MM.1S (cell line): Measurements from ENCODE around the gene HIF1AN.

Source experiments
- DNase-seq: peaks from one replicate; pipeline ENCODE4 v3.0.0-alpha.2; 2015
- H2AFZ ChIP-seq: fragments of 300-600 bp; sonication (generic); 2 replicates; pipeline ENCODE4 v1.6.0; 2016; ENCODE audit warnings: antibody characterized with exemption, low read length
- H3F3A ChIP-seq: fragments of 300-600 bp; sonication (generic); 2 replicates; pipeline ENCODE4 v1.6.1; 2016; ENCODE audit warnings: mild to moderate bottlenecking, antibody characterized with exemption, low read length, moderate library complexity, mixed read lengths; ENCODE audit not compliant: insufficient read depth
- H3K27ac ChIP-seq: fragments of 300-600 bp; sonication (generic); 2 replicates; pipeline ENCODE4 v1.5.1; 2016; ENCODE audit warnings: mild to moderate bottlenecking, low read length
- H3K27me3 ChIP-seq: fragments of 300-600 bp; sonication (generic); replicated peaks from 2 replicates; pipeline ENCODE4 v1.6.0; 2016; ENCODE audit warnings: low read length; ENCODE audit not compliant: insufficient read depth
- H3K36me3 ChIP-seq: fragments of 300-600 bp; sonication (generic); replicated peaks from 2 replicates; pipeline ENCODE4 v1.6.1; 2016; ENCODE audit warnings: mild to moderate bottlenecking, low read length, mixed read lengths; ENCODE audit not compliant: insufficient read depth
- H3K4me1 ChIP-seq: fragments of 300-600 bp; sonication (generic); 2 replicates; pipeline ENCODE4 v1.6.1; 2016; ENCODE audit warnings: low read length, mixed read lengths
- H3K4me2 ChIP-seq: fragments of 300-600 bp; sonication (generic); 2 replicates; pipeline ENCODE4 v1.6.0; 2016; ENCODE audit warnings: low read depth, low read length
- H3K4me3 ChIP-seq: fragments of 300-600 bp; sonication (generic); 2 replicates; pipeline ENCODE4 v1.5.1; 2016; ENCODE audit warnings: low read length, mixed read lengths
- H3K79me2 ChIP-seq: fragments of 300-600 bp; sonication (generic); 2 replicates; pipeline ENCODE4 v1.6.1; 2016; ENCODE audit warnings: mixed run types, low read length, mixed read lengths
- H3K9ac ChIP-seq: fragments of 300-600 bp; sonication (generic); 2 replicates; pipeline ENCODE4 v1.6.1; 2016; ENCODE audit warnings: low read length, mixed read lengths
- H3K9me2 ChIP-seq: fragments of 300-600 bp; sonication (generic); replicated peaks from 2 replicates; pipeline ENCODE4 v1.6.1; 2016; ENCODE audit warnings: mild to moderate bottlenecking, low read length, mixed read lengths; ENCODE audit not compliant: insufficient read depth
- H3K9me3 ChIP-seq: fragments of 300-600 bp; sonication (generic); replicated peaks from 2 replicates; pipeline ENCODE4 v1.6.1; 2016; ENCODE audit warnings: mild to moderate bottlenecking, low read length, mixed read lengths; ENCODE audit not compliant: insufficient read depth
- H4K20me1 ChIP-seq: fragments of 300-600 bp; sonication (generic); 2 replicates; pipeline ENCODE4 v1.6.1; 2016; ENCODE audit warnings: mild to moderate bottlenecking, low read length, moderate library complexity, mixed read lengths; ENCODE audit not compliant: insufficient read depth
- CTCF ChIP-seq: fragments of 300-600 bp; sonication (generic); IDR thresholded peaks from 2 replicates; pipeline ENCODE4 v1.5.1; 2016; ENCODE audit warnings: antibody characterized with exemption, low read length, mixed read lengths
- EZH2 ChIP-seq: fragments of 300-600 bp; sonication (generic); optimal IDR thresholded peaks from 2 replicates; pipeline ENCODE3; 2017; ENCODE audit warnings: low read depth, mild to moderate bottlenecking, antibody characterized with exemption, low read length, mixed read lengths
- EZH2phosphoT487 ChIP-seq: fragments of 300-600 bp; sonication (generic); IDR thresholded peaks from 2 replicates; pipeline ENCODE4 v1.6.1; 2018; ENCODE audit warnings: antibody characterized with exemption, low read length

HIF1AN gene

GRCh38 chr10:100518761-100519241 is 16.9 kb upstream of the HIF1AN start:
- no peaks in the 10 kb centered on the region for H3K27me3 ChIP-seq
- H3K36me3 ChIP-seq = no peaks in the 10 kb centered on the region
- peaks cover 7% of the 10 kb centered on the region; the same call in 1 of the 2 replicates for H3K4me1 ChIP-seq
- H3K9me3 ChIP-seq = no peaks in the 10 kb centered on the region
- no peak overlapping the region for H2AFZ ChIP-seq
- H3K27ac ChIP-seq = no peak overlapping the region
- H3K9me2 ChIP-seq = no peaks in the 10 kb centered on the region
- no peak overlapping the region for H3K4me3 ChIP-seq
- 0 out of 2 replicates have a peak, but pooled peaks cover 4% of the 10 kb centered on the region for H3F3A ChIP-seq
- H3K9ac ChIP-seq = no peak overlapping the region
- DNase-seq = peak; percentile 52
- H4K20me1 ChIP-seq = no peaks in the 10 kb centered on the region
- no peak overlapping the region for H3K4me2 ChIP-seq
- no peaks in the 10 kb centered on the region for H3K79me2 ChIP-seq
- TF ChIP-seq CTCF = peak; percentile 78
- TF ChIP-seq EZH2 = no peak

- Histone ChIP-seq H3F3A (0 out of 2 replicates have a peak, but pooled peaks cover 4% of the 10 kb centered on the region), H3K9ac (no peak within 1 kb of the TSS), H3K4me3 (no peak within 1 kb of the TSS), H4K20me1 (no peaks in the 10 kb centered on the region), H3K4me2 (no peak within 1 kb of the TSS), H3K79me2 (no peaks in the 10 kb centered on the region), H3K27me3 (no peaks in the 10 kb centered on the region), H3K9me2 (no peaks in the 10 kb centered on the region), H3K9me3 (no peaks in the 10 kb centered on the region), H3K4me1 (peaks cover 7% of the 10 kb centered on the region; the same call in 1 of the 2 replicates), H3K36me3 (no peaks in the 10 kb centered on the region), H2AFZ (no peak within 1 kb of the TSS), H3K27ac (no peak within 1 kb of the TSS)
- no peak for TF ChIP-seq EZH2
- no peak for TF ChIP-seq CTCF
- no peak for TF ChIP-seq EZH2phosphoT487
- DNase-seq = no peak
Observed at GRCh38 chr10:100519311-100520051, 16.3 kb upstream of the HIF1AN start, which contains the start of gene SEC31B. SEC31B (minus strand) TSS chr10:100519861; CDS start chr10:100516952, 2,909 bp downstream.

DNA sequence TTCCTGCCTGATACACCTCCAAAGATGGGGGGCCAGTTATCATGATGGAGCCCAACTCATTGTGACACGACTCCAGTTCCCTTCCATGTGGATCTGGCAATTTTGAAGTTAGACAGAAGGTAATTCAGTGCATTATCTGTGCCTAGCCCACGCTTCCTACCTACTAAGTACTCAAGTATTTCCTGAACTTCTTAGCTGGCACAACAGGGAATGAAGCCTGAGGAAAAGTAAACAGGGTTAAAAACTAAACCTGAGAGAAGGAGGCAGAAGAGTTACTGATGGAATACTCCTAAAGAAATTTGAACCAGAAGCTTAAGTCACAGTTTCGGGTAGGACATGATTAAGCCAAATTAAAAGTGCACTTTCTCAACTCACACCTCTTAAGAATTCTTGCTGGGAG is 14.9 kb upstream of the HIF1AN start:
- TF ChIP-seq CTCF = no peak
- no peak for TF ChIP-seq EZH2
- no peak for TF ChIP-seq EZH2phosphoT487
- H3K79me2 ChIP-seq = no peaks in the 10 kb centered on the region
- peaks cover 7% of the 10 kb centered on the region; the same call in 1 of the 2 replicates for H3K4me1 ChIP-seq
- H3K27me3 ChIP-seq = no peaks in the 10 kb centered on the region
- 0 out of 2 replicates have a peak, but pooled peaks cover 4% of the 10 kb centered on the region for H3F3A ChIP-seq
- H3K4me3 ChIP-seq = no peak overlapping the region
- no peaks in the 10 kb centered on the region for H3K9me2 ChIP-seq
- no peak overlapping the region for H3K4me2 ChIP-seq
- no peak overlapping the region for H3K27ac ChIP-seq
- DNase-seq = no peak
- H2AFZ ChIP-seq = no peak overlapping the region
- H4K20me1 ChIP-seq = no peaks in the 10 kb centered on the region
- H3K9ac ChIP-seq = no peak overlapping the region
- H3K9me3 ChIP-seq = no peaks in the 10 kb centered on the region
- no peaks in the 10 kb centered on the region for H3K36me3 ChIP-seq
